ENCODE data around the gene RPP40. TPM values are rescaled to one million over a fixed set of nuclear protein-coding genes. Genes with fewer than 3 reads are reported as not detected.

Gene RPP40
- total and polyA plus RNA-seq, 9 of the 15 experiments (the other 6 are each of a cell fraction or from before 2014, with no cell fraction given), result 22.6 to 114 (median 39.0) TPM

DNA sequence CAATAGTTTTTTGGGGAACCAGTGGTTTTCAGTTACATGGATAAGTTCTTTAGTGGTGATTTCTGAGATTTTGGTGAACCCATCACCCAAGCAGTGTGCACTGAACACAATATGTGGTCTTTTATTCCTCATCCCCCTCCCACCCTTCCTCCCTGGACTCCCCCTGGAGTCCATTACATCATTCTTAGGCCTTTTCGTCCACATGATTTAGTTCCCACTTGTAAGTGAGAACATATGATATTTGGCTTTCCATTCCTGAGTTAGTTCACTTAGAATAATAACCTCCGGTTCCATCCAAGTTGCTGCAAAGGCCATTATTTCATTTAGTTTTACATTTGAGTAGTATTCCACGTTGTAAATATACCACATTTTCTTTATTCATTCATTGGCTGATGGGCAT, 28.3 kb downstream of the RPP40 start:
- Histone ChIP-seq H3K36me3 (ENCODE audit: control insufficient read depth, insufficient read depth, low read length) (no peaks in the 10 kb centered on the region), H3K9me1 (ENCODE audit: control insufficient read depth, insufficient read depth, low read length) (no peaks in the 10 kb centered on the region), H3K4me1 (replicated peaks in 1 of 2; ENCODE audit: control insufficient read depth in 2 of 2, insufficient read depth in 2 of 2, low read length in 2 of 2) (peaks cover 4 to 8% of the 10 kb centered on the region in 2 experiments; a peak in 2 of 5 replicates), H3K4me2 (ENCODE audit: insufficient read depth, low read length) (no peak overlapping the region), H2AFZ (ENCODE audit: low read depth, low read length) (no peak overlapping the region), H4K20me1 (replicated peaks; ENCODE audit: control insufficient read depth, insufficient read depth, low read length) (no peaks in the 10 kb centered on the region), H3K4me3 (no peak overlapping the region), H3K27ac (ENCODE audit: extremely low read depth, low read depth, low read length) (no peak overlapping the region), H3K27me3 (ENCODE audit: control insufficient read depth in 2 of 2, insufficient read depth in 2 of 2, low read length in 2 of 2) (peaks cover 8 to 28% of the 10 kb centered on the region in 2 experiments; a peak in 3 of 5 replicates), H3K79me2 (ENCODE audit: control insufficient read depth, insufficient read depth, low read length) (no peaks in the 10 kb centered on the region), H3K9me3 (replicated peaks; ENCODE audit: control insufficient read depth, insufficient read depth, low read depth, low read length) (peaks cover 11% of the 10 kb centered on the region), H3K9ac (ENCODE audit: insufficient read depth in 1 of 2, low read depth in 2 of 2, low read length in 2 of 2) (no peak overlapping the region)
- intact Hi-C loops (cut with micrococcal nuclease) (no loop called here), in situ Hi-C loops (cut with MboI) (no loop called here)
- no TSS peak for BruUV-seq (replicated peaks)
- TF ChIP-seq CCNT2 (IDR thresholded peaks at IDR 0.05; ENCODE audit: borderline replicate concordance, extremely low read depth, insufficient read length, low read depth, low read length), result no peak
- TF ChIP-seq, protein P1, sequence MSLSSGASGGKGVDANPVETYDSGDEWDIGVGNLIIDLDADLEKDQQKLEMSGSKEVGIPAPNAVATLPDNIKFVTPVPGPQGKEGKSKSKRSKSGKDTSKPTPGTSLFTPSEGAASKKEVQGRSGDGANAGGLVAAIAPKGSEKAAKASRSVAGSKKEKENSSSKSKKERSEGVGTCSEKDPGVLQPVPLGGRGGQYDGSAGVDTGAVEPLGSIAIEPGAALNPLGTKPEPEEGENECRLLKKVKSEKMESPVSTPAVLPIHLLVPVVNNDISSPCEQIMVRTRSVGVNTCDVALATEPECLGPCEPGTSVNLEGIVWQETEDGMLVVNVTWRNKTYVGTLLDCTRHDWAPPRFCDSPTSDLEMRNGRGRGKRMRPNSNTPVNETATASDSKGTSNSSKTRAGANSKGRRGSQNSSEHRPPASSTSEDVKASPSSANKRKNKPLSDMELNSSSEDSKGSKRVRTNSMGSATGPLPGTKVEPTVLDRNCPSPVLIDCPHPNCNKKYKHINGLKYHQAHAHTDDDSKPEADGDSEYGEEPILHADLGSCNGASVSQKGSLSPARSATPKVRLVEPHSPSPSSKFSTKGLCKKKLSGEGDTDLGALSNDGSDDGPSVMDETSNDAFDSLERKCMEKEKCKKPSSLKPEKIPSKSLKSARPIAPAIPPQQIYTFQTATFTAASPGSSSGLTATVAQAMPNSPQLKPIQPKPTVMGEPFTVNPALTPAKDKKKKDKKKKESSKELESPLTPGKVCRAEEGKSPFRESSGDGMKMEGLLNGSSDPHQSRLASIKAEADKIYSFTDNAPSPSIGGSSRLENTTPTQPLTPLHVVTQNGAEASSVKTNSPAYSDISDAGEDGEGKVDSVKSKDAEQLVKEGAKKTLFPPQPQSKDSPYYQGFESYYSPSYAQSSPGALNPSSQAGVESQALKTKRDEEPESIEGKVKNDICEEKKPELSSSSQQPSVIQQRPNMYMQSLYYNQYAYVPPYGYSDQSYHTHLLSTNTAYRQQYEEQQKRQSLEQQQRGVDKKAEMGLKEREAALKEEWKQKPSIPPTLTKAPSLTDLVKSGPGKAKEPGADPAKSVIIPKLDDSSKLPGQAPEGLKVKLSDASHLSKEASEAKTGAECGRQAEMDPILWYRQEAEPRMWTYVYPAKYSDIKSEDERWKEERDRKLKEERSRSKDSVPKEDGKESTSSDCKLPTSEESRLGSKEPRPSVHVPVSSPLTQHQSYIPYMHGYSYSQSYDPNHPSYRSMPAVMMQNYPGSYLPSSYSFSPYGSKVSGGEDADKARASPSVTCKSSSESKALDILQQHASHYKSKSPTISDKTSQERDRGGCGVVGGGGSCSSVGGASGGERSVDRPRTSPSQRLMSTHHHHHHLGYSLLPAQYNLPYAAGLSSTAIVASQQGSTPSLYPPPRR (CRISPR knock-in tag; IDR thresholded peaks at IDR 0.05; ENCODE audit: borderline replicate concordance), result no peak
- TF ChIP-seq RNF2 (IDR thresholded peaks at IDR 0.05), result no peak
- 30% methylated on average over 3 of the region's 3 CpGs for WGBS (ENCODE audit: insufficient coverage, low coverage, missing lambda C conversion rate)
- ATAC-seq, result no peak
- no peak for DNase-seq (ENCODE audit: extremely low read depth in 1 of 4, low spot score in 3 of 4)
- FAIRE-seq, result no peak
- ChIA-PET CTCF (ENCODE audit: low intra/inter-chr PET ratio) (no interaction called here), POLR2A (interaction anchor here (0.7 to 1.3 kb wide), 2 partner anchors 12 to 137 kb away, joined by 3 to 5 read pairs; no protein-coding TSS in a partner anchor)

All from K562 (cell line).